Vagina (tissue), 2 donors: ENCODE measurements around the gene ACSL1. TPM values are rescaled to one million over a fixed set of nuclear protein-coding genes. Genes with fewer than 3 reads are reported as not detected.

Source experiments
- DNase-seq, 2 donors: peaks; one replicate each; pipeline ENCODE4 v3.0.0-alpha.2; 2017; ENCODE audit errors: extremely low spot score in 2 of 2
- H3K27ac ChIP-seq: fragments of 200-600 bp; sonication (generic); one replicate; pipeline ENCODE4 v1.5.1; 2019
- H3K27me3 ChIP-seq: fragments of 200-600 bp; sonication (generic); one replicate; pipeline ENCODE4 v1.5.1; 2019
- H3K36me3 ChIP-seq, 2 donors: fragments of 200-600 bp; sonication (generic); one replicate each; pipeline ENCODE4 v1.5.1; 2017 to 2019
- H3K4me1 ChIP-seq: fragments of 200-600 bp; sonication (generic); one replicate; pipeline ENCODE4 v1.5.1; 2019
- H3K4me3 ChIP-seq, 2 donors: fragments of 200-600 bp; sonication (generic); 1 replicate in 1 of 2; 2 replicates in 1 of 2; pipeline ENCODE4 v1.5.1; 2016 to 2019
- H3K9me3 ChIP-seq: fragments of 200-600 bp; sonication (generic); one replicate; pipeline ENCODE4 v1.5.1; 2019
- CTCF ChIP-seq, 3 experiments: fragments of 450-650 bp in 2 of 3; fragments of 200-600 bp in 1 of 3; sonication (generic) in 1 of 3; IDR thresholded peaks; one replicate each; pipeline ENCODE4 v1.5.1; 2017 to 2019; ENCODE audit warnings: antibody characterized with exemption in 3 of 3, mild to moderate bottlenecking in 2 of 3, moderate library complexity in 2 of 3
- POLR2A ChIP-seq, 2 donors: fragments of 450-650 bp; IDR thresholded peaks; one replicate each; pipeline ENCODE4 v1.6.1; 2017; ENCODE audit warnings: antibody characterized with exemption in 2 of 2, mild to moderate bottlenecking in 2 of 2, moderate library complexity in 2 of 2
- POLR2AphosphoS5 ChIP-seq, 2 donors: sonication (generic); formaldehyde crosslinking; IDR thresholded peaks; one replicate each; pipeline ENCODE4 v1.9.0; 2017; ENCODE audit warnings: antibody characterized with exemption in 2 of 2, mild to moderate bottlenecking in 2 of 2, low read depth in 1 of 2; ENCODE audit not compliant: insufficient read depth in 1 of 2
- intact Hi-C: fragments of 100-400 bp; cut with DNase I; formaldehyde crosslinking; loops from one replicate; pipeline ENCODE4 v1.15.1; 2023
- total RNA-seq: library from RNA; depleted of rRNA; stranded (reverse); fragments of >200 nt; gene quantifications from one replicate; pipeline ENCODE4 v1.2.3, GENCODE V29; 2016

The ACSL1 gene
- total RNA-seq, 1 donor from 2014 or later: 106 TPM

- H3K4me1 ChIP-seq: peaks cover 61% of the 10 kb centered on the region
- no peak for TF ChIP-seq CTCF (IDR thresholded peaks at IDR 0.05)
- TF ChIP-seq POLR2AphosphoS5 (IDR thresholded peaks at IDR 0.05; ENCODE audit: insufficient read depth in 1 of 2, low read depth in 1 of 2): peak in 1 of 2 donors; percentile 47
- H3K27ac ChIP-seq: peak overlapping the region; percentile 69
- no peaks in the 10 kb centered on the region for H3K9me3 ChIP-seq
- no peaks in the 10 kb centered on the region for H3K27me3 ChIP-seq
- DNase-seq: no peak
- intact Hi-C loops: no loop called here
- H3K4me3 ChIP-seq: peak overlapping the region in 1 of 2 donors; percentile 18
- H3K36me3 ChIP-seq: no peaks in the 10 kb centered on the region
Observed at GRCh38 chr4:184801781-184802696, 23.7 kb downstream of the ACSL1 start.

- Histone ChIP-seq H3K27me3 (no peaks in the 10 kb centered on the region), H3K4me3 (no peak overlapping the region), H3K9me3 (no peaks in the 10 kb centered on the region), H3K36me3 (no peaks in the 10 kb centered on the region), H3K4me1 (peaks cover 38% of the 10 kb centered on the region), H3K27ac (no peak overlapping the region)
- TF ChIP-seq CTCF (IDR thresholded peaks at IDR 0.05) (no peak), POLR2A (IDR thresholded peaks at IDR 0.05) (no peak)
- DNase-seq: no peak
- intact Hi-C loops: no loop called here
Observed at GRCh38 chr4:184798504-184798903, 27.3 kb downstream of the ACSL1 start.

- peaks cover 37% of the 10 kb centered on the region for H3K4me1 ChIP-seq
- no peak for TF ChIP-seq POLR2A (IDR thresholded peaks at IDR 0.05)
- TF ChIP-seq CTCF (IDR thresholded peaks at IDR 0.05): no peak
- no peak for TF ChIP-seq POLR2AphosphoS5 (IDR thresholded peaks at IDR 0.05; ENCODE audit: insufficient read depth in 1 of 2, low read depth in 1 of 2)
- intact Hi-C loops: no loop called here
- H3K36me3 ChIP-seq: no peaks in the 10 kb centered on the region
- no peak overlapping the region for H3K27ac ChIP-seq
- no peak for DNase-seq
- no peak overlapping the region for H3K4me3 ChIP-seq
- H3K9me3 ChIP-seq: no peaks in the 10 kb centered on the region
- H3K27me3 ChIP-seq: no peaks in the 10 kb centered on the region
Observed at GRCh38 chr4:184796906-184797305, 28.9 kb downstream of the ACSL1 start.

DNA sequence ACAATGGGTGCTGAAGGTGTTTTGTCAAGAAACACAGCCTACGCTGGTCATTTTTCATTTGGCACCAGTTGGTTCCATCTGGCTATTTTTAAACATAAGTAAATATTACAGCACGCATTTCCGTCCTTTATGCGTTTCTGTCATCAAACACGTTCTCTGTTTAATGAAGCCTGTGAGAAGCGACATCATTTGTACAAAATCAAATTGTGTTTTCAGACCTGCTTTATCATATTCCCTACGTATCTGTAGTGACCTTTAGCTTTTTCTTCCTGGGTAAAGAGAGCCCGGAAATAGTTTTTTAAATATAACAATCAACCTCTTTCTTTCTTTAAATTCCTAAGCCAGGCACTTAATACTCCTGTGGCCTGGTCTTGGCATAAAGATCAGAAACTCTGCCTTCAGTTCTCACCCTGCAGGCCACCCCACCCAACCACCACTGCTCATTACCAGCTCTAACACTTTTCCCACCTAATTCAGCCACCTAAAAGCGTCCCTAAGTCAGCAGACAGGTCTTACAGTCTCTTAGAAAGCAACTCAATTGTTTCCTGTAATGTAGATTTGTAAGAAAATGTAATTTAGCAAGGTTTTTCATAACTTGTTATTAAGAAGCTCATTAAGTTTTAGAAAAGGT, 30.4 kb downstream of the ACSL1 start:
- no peaks in the 10 kb centered on the region for H3K27me3 ChIP-seq
- TF ChIP-seq POLR2A (IDR thresholded peaks at IDR 0.05) (no peak), CTCF (IDR thresholded peaks at IDR 0.05) (no peak), POLR2AphosphoS5 (IDR thresholded peaks at IDR 0.05; ENCODE audit: insufficient read depth in 1 of 2, low read depth in 1 of 2) (no peak)
- H3K36me3 ChIP-seq: no peaks in the 10 kb centered on the region
- H3K4me1 ChIP-seq: peaks cover 21% of the 10 kb centered on the region
- no peak for DNase-seq
- intact Hi-C loops: no loop called here
- H3K4me3 ChIP-seq: no peak overlapping the region
- H3K9me3 ChIP-seq: no peaks in the 10 kb centered on the region
- no peak overlapping the region for H3K27ac ChIP-seq

DNA sequence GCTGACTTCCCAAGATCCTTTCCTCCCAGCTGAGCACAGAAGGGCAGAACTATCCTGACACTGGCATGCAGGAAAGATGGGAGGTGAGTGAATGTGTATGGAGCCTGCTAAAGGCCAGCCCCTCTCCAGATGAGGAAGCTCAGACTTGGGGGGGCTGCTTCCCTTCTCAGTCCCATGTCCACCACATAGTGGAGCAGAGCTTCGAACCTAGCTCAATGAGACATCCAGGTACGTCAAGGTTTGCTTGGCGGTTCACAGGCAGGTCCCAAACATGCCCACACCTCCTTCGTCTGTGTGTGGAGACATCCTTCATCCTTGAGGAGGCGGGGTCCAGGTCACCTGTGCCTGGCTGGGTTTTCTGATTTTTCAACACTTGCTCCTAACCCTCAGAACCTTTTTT, 31.3 kb downstream of the ACSL1 start:
- Histone ChIP-seq H3K36me3 (no peaks in the 10 kb centered on the region), H3K4me1 (peaks cover 15% of the 10 kb centered on the region), H3K27me3 (no peaks in the 10 kb centered on the region), H3K9me3 (no peaks in the 10 kb centered on the region), H3K4me3 (no peak overlapping the region), H3K27ac (no peak overlapping the region)
- TF ChIP-seq POLR2A (IDR thresholded peaks at IDR 0.05) (no peak), CTCF (IDR thresholded peaks at IDR 0.05) (no peak), POLR2AphosphoS5 (IDR thresholded peaks at IDR 0.05; ENCODE audit: insufficient read depth in 1 of 2, low read depth in 1 of 2) (no peak)
- peak in 1 of 2 donors; percentile 52 for DNase-seq
- intact Hi-C loops: no loop called here
